PFSK-1 (cell line): ENCODE results near the gene ASF1A.

ENCODE experiments used
- FOXP2 ChIP-seq: optimal IDR thresholded peaks from 2 replicates; pipeline ENCODE3; 2011; ENCODE audit warnings: borderline replicate concordance, control low read depth, inconsistent platforms; ENCODE audit not compliant: insufficient read depth; ENCODE audit errors: extremely low read length, extremely low read depth
- POLR2AphosphoS5 ChIP-seq: IDR thresholded peaks from 2 replicates; pipeline ENCODE4 v1.6.1; 2012; ENCODE audit warnings: low read depth, mild to moderate bottlenecking, control low read depth, low read length, moderate library complexity
- SIN3A ChIP-seq: IDR thresholded peaks from 2 replicates; pipeline ENCODE4 v1.6.1; 2012; ENCODE audit warnings: mild to moderate bottlenecking, low read length, moderate library complexity, borderline replicate concordance; ENCODE audit not compliant: insufficient read depth
- TAF1 ChIP-seq: IDR thresholded peaks from 2 replicates; pipeline ENCODE4 v1.6.1; 2012; ENCODE audit warnings: low read length, control low read depth, borderline replicate concordance; ENCODE audit not compliant: insufficient read depth
- TF ChIP-seq, protein P1 (sequence below), 2 experiments: IDR thresholded peaks; 2 replicates each; pipeline versions ENCODE4 v1.6.1 to v1.8.0; 2011 to 2012; ENCODE audit warnings: low read depth in 2 of 2, low read length in 2 of 2, control low read depth in 1 of 2, inconsistent platforms in 1 of 2, mild to moderate bottlenecking in 1 of 2, moderate library complexity in 1 of 2; ENCODE audit not compliant: insufficient read depth in 1 of 2

- TF ChIP-seq POLR2AphosphoS5 (no peak), TAF1 (no peak), SIN3A (no peak), FOXP2 (no peak)
- TF ChIP-seq, protein P1, sequence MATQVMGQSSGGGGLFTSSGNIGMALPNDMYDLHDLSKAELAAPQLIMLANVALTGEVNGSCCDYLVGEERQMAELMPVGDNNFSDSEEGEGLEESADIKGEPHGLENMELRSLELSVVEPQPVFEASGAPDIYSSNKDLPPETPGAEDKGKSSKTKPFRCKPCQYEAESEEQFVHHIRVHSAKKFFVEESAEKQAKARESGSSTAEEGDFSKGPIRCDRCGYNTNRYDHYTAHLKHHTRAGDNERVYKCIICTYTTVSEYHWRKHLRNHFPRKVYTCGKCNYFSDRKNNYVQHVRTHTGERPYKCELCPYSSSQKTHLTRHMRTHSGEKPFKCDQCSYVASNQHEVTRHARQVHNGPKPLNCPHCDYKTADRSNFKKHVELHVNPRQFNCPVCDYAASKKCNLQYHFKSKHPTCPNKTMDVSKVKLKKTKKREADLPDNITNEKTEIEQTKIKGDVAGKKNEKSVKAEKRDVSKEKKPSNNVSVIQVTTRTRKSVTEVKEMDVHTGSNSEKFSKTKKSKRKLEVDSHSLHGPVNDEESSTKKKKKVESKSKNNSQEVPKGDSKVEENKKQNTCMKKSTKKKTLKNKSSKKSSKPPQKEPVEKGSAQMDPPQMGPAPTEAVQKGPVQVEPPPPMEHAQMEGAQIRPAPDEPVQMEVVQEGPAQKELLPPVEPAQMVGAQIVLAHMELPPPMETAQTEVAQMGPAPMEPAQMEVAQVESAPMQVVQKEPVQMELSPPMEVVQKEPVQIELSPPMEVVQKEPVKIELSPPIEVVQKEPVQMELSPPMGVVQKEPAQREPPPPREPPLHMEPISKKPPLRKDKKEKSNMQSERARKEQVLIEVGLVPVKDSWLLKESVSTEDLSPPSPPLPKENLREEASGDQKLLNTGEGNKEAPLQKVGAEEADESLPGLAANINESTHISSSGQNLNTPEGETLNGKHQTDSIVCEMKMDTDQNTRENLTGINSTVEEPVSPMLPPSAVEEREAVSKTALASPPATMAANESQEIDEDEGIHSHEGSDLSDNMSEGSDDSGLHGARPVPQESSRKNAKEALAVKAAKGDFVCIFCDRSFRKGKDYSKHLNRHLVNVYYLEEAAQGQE (IDR thresholded peaks at IDR 0.05; ENCODE audit: insufficient read depth in 1 of 2, low read depth in 2 of 2, low read length in 2 of 2): no peak
Measured at GRCh38 chr6:118895859-118896258, 1.9 kb downstream of the ASF1A start.
